GM12874 (cell line): ENCODE measurements around the gene KL.

Experiments
- TF ChIP-seq, protein P1 (sequence below): IDR thresholded peaks from 2 replicates; pipeline ENCODE4 v1.5.1; 2011; ENCODE audit warnings: low read depth, mild to moderate bottlenecking, control low read depth, low read length, moderate library complexity; ENCODE audit not compliant: insufficient read depth

KL gene

GRCh38 chr13:33099860-33100259, 83.6 kb downstream of the KL start:
- TF ChIP-seq, protein P1, sequence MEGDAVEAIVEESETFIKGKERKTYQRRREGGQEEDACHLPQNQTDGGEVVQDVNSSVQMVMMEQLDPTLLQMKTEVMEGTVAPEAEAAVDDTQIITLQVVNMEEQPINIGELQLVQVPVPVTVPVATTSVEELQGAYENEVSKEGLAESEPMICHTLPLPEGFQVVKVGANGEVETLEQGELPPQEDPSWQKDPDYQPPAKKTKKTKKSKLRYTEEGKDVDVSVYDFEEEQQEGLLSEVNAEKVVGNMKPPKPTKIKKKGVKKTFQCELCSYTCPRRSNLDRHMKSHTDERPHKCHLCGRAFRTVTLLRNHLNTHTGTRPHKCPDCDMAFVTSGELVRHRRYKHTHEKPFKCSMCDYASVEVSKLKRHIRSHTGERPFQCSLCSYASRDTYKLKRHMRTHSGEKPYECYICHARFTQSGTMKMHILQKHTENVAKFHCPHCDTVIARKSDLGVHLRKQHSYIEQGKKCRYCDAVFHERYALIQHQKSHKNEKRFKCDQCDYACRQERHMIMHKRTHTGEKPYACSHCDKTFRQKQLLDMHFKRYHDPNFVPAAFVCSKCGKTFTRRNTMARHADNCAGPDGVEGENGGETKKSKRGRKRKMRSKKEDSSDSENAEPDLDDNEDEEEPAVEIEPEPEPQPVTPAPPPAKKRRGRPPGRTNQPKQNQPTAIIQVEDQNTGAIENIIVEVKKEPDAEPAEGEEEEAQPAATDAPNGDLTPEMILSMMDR = no peak

- TF ChIP-seq, protein P1 = no peak
These were observed 84.7 kb downstream of the KL start for GRCh38 chr13:33100886-33101285.

GRCh38 chr13:33101835-33102234, 85.6 kb downstream of the KL start:
- TF ChIP-seq, protein P1 = no peak

- TF ChIP-seq, protein P1 = no peak
These were observed 87.2 kb downstream of the KL start for GRCh38 chr13:33103457-33103856.

- TF ChIP-seq, protein P1 = no peak
These were observed 89.3 kb downstream of the KL start for GRCh38 chr13:33105387-33106005.

- TF ChIP-seq, protein P1 = no peak
These were observed 90.6 kb downstream of the KL start for GRCh38 chr13:33106656-33107360.

- TF ChIP-seq, protein P1 = no peak
These were observed 91.1 kb downstream of the KL start for GRCh38 chr13:33107361-33107760.
